Measurements from ENCODE around the gene OR5AN1. TPM values are rescaled to one million over a fixed set of nuclear protein-coding genes. Genes with fewer than 3 reads are reported as not detected.

Gene OR5AN1
- total and polyA plus RNA-seq, 9 donors, result not detected

- no peak for DNase-seq
- H3K27ac ChIP-seq, result no peak overlapping the region
- intact Hi-C loops (cut with DNase I), result no loop called here
- 58 to 82% (median 70%) methylated on average over 1 of the region's 1 CpG for WGBS, 3 donors
- no peaks in the 10 kb centered on the region for H3K36me3 ChIP-seq
- no peaks in the 10 kb centered on the region for H3K9me3 ChIP-seq
- TF ChIP-seq EP300 (IDR thresholded peaks at IDR 0.05), result no peak
- TF ChIP-seq POLR2A (IDR thresholded peaks at IDR 0.05), result no peak
- no peak for TF ChIP-seq CTCF (IDR thresholded peaks at IDR 0.05)
- no peaks in the 10 kb centered on the region for H3K4me1 ChIP-seq (ENCODE audit: insufficient read depth)
- no peaks in the 10 kb centered on the region for H3K27me3 ChIP-seq
- no peak overlapping the region for H3K4me3 ChIP-seq
Observed at GRCh38 chr11:59415111-59415510, 56.4 kb downstream of the OR5AN1 start.

- intact Hi-C loops (cut with DNase I), result no loop called here
- no peaks in the 10 kb centered on the region for H3K9me3 ChIP-seq
- no peak for TF ChIP-seq EP300 (IDR thresholded peaks at IDR 0.05)
- no peak for TF ChIP-seq CTCF (IDR thresholded peaks at IDR 0.05)
- TF ChIP-seq POLR2A (IDR thresholded peaks at IDR 0.05), result no peak
- 83 to 85% (median 84%) methylated on average over 5 of the region's 5 CpGs for WGBS, 3 donors
- no peaks in the 10 kb centered on the region for H3K36me3 ChIP-seq
- DNase-seq, result no peak
- H3K27me3 ChIP-seq, result no peaks in the 10 kb centered on the region
- no peaks in the 10 kb centered on the region for H3K4me1 ChIP-seq (ENCODE audit: insufficient read depth)
- H3K4me3 ChIP-seq, result no peak overlapping the region
- no peak overlapping the region for H3K27ac ChIP-seq
Observed at GRCh38 chr11:59416613-59417012, 57.9 kb downstream of the OR5AN1 start.

DNA sequence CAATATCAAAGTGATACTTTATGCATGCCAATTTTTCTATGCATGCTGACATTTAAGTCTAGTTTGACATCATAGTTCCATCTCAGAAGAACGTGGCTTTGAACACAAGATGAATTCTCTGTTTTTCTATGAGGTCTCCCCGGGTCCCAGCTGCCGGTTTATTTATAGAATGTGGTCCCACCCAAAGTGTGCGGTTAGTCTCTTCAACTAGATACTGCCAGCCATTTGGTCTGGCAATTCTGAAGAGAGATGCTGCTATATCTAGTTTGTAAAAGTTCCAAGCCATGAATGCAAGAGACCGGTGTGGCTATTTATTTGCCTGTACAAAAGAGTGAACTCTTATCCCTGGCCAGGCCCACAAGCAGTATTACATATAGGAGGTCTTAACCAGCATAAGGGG lies 58.3 kb downstream of the OR5AN1 start:
- Histone ChIP-seq H3K36me3 (no peaks in the 10 kb centered on the region), H3K4me1 (ENCODE audit: insufficient read depth) (no peaks in the 10 kb centered on the region), H3K27me3 (no peaks in the 10 kb centered on the region), H3K4me3 (no peak overlapping the region), H3K9me3 (no peaks in the 10 kb centered on the region), H3K27ac (no peak overlapping the region)
- WGBS, 3 donors, result 66 to 74% (median 70%) methylated on average over 5 of the region's 5 CpGs
- TF ChIP-seq POLR2A (IDR thresholded peaks at IDR 0.05), result no peak
- no peak for TF ChIP-seq CTCF (IDR thresholded peaks at IDR 0.05)
- TF ChIP-seq EP300 (IDR thresholded peaks at IDR 0.05), result no peak
- intact Hi-C loops (cut with DNase I), result no loop called here
- DNase-seq, result no peak

DNA sequence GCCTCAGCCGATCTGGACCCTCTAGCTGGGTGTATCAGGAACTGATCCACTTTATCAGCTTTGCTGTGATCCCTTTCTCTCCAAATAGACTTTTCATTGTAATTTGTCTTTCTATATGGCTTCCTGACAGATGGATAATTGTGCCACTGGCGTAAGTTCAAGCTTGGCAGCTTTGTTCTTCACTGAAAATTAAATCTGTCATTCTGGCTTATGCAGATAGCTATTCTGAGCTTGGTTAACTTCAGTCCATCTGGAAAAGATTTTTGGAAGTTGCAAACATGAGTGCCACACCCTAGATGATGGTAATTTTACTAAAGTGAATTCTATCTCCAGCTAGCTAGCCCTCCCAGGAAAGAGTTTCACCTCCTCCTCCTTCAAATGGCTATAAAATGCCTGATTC lies 59.5 kb downstream of the OR5AN1 start:
- Histone ChIP-seq H3K4me1 (ENCODE audit: insufficient read depth) (no peaks in the 10 kb centered on the region), H3K9me3 (no peaks in the 10 kb centered on the region), H3K27me3 (no peaks in the 10 kb centered on the region), H3K36me3 (no peaks in the 10 kb centered on the region), H3K27ac (no peak overlapping the region), H3K4me3 (no peak overlapping the region)
- intact Hi-C loops (cut with DNase I), result no loop called here
- no peak for DNase-seq
- WGBS, 3 donors, result 62 to 80% (median 65%) methylated on average over 2 of the region's 2 CpGs
- TF ChIP-seq EP300 (IDR thresholded peaks at IDR 0.05) (no peak), CTCF (IDR thresholded peaks at IDR 0.05) (no peak), POLR2A (IDR thresholded peaks at IDR 0.05) (no peak)

Other genes with a start within 250 kb of the OR5AN1 start
- 10 to 100 TPM; 17.5 to 26.5 (median 20.4) TPM for gene FAM111A, start 216.0 kb upstream of the OR5AN1 start, total RNA-seq
- gene FAM111A, start 216.0 kb upstream of the OR5AN1 start, polyA plus RNA-seq, result 10 to 100 TPM; 10.6 to 22.1 TPM
- 10 to 100 TPM in 6 of 7 donors, 1 to 10 TPM in 1; 6.1 to 20.3 (median 16.8) TPM for gene DTX4, start 186.8 kb upstream of the OR5AN1 start, total RNA-seq
- gene DTX4, start 186.8 kb upstream of the OR5AN1 start, polyA plus RNA-seq, result 10 to 100 TPM; 18.5 to 21.5 TPM
- gene MPEG1, start 146.0 kb upstream of the OR5AN1 start, total RNA-seq, result 10 to 100 TPM in 1 of 7 donors, 1 to 10 TPM in 6; 1.8 to 11.9 (median 3.9) TPM
- 10 to 100 TPM in 1 of 2 donors, 1 to 10 TPM in 1; 2.4 to 28.5 TPM for gene MPEG1, start 146.0 kb upstream of the OR5AN1 start, polyA plus RNA-seq
- gene OR5A2, start 67.5 kb downstream of the OR5AN1 start, total RNA-seq, result not detected
- gene OR5A2, start 67.5 kb downstream of the OR5AN1 start, polyA plus RNA-seq, result not detected
- gene OR5A1, start 77.6 kb downstream of the OR5AN1 start, total RNA-seq, result not detected
- not detected for gene OR5A1, start 77.6 kb downstream of the OR5AN1 start, polyA plus RNA-seq
- gene OR4D6, start 98.1 kb downstream of the OR5AN1 start, total RNA-seq, result not detected
- gene OR4D6, start 98.1 kb downstream of the OR5AN1 start, polyA plus RNA-seq, result not detected
- not detected for gene OR4D10, start 114.4 kb downstream of the OR5AN1 start, total RNA-seq
- gene OR4D10, start 114.4 kb downstream of the OR5AN1 start, polyA plus RNA-seq, result not detected
- not detected for gene OR4D11, start 144.7 kb downstream of the OR5AN1 start, total RNA-seq
- not detected for gene OR4D11, start 144.7 kb downstream of the OR5AN1 start, polyA plus RNA-seq
- not detected for gene OR4D9, start 152.6 kb downstream of the OR5AN1 start, total RNA-seq
- gene OR4D9, start 152.6 kb downstream of the OR5AN1 start, polyA plus RNA-seq, result not detected

Data from ovary (tissue), 9 donors.